ENCODE data around the gene PARVB.
"Not testable (repeated sequence)": the region's sequence is repeated elsewhere in the genome, so short reads cannot be mapped to it uniquely, and the experiment has no call there.

PARVB gene

GRCh38 chr22:43999378-43999777 is 24.7 kb upstream of the PARVB start:
- DNase-seq, result no peak

GRCh38 chr22:44000123-44000522 is 24.0 kb upstream of the PARVB start:
- DNase-seq, result no peak

GRCh38 chr22:44001521-44001920 is 22.6 kb upstream of the PARVB start:
- DNase-seq, result no peak

- DNase-seq, result no peak
These were observed 21.8 kb upstream of the PARVB start for GRCh38 chr22:44002324-44002723.

GRCh38 chr22:44002997-44003396 is 21.1 kb upstream of the PARVB start:
- DNase-seq, result no peak

- DNase-seq, result no peak
These were observed 20.5 kb upstream of the PARVB start for GRCh38 chr22:44003405-44004103.

- DNase-seq, result no peak
These were observed 20.0 kb upstream of the PARVB start for GRCh38 chr22:44004104-44004460.

- DNase-seq, result no peak
These were observed 18.6 kb upstream of the PARVB start for GRCh38 chr22:44005524-44005923.

- no peak for DNase-seq
These were observed 11.9 kb upstream of the PARVB start for GRCh38 chr22:44012162-44012561.

- DNase-seq, result no peak
These were observed 11.5 kb upstream of the PARVB start for GRCh38 chr22:44012591-44012990.

GRCh38 chr22:44014241-44014640 is 9.9 kb upstream of the PARVB start:
- no peak for DNase-seq

- not testable (repeated sequence) for DNase-seq
These were observed 7.5 kb upstream of the PARVB start for GRCh38 chr22:44016586-44016985.

- DNase-seq, result no peak
These were observed 5.5 kb upstream of the PARVB start for GRCh38 chr22:44018594-44018993.

GRCh38 chr22:44019416-44019815 is 4.7 kb upstream of the PARVB start:
- DNase-seq, result no peak

GRCh38 chr22:44019846-44020245 is 4.3 kb upstream of the PARVB start:
- DNase-seq, result no peak

- no peak for DNase-seq
These were observed 3.1 kb upstream of the PARVB start for GRCh38 chr22:44020981-44021380.

- DNase-seq, result no peak
These were observed 456 bp upstream of the PARVB start for GRCh38 chr22:44023404-44024287.

- no peak for DNase-seq
These were observed 1.3 kb downstream of the PARVB start for GRCh38 chr22:44025171-44026065.

- DNase-seq, result no peak
These were observed 2.0 kb downstream of the PARVB start for GRCh38 chr22:44026066-44026629.

- DNase-seq, result no peak
These were observed 2.8 kb downstream of the PARVB start for GRCh38 chr22:44026630-44027511.

- DNase-seq, result no peak
These were observed 4.0 kb downstream of the PARVB start for GRCh38 chr22:44028091-44028490.

GRCh38 chr22:44029069-44029468 is 5.0 kb downstream of the PARVB start:
- DNase-seq, result no peak

All from NCI-H1048 (cell line).